Astrocyte (in vitro differentiated cells and primary cell): ENCODE results near the gene LMX1B.

Experiments
- EZH2 ChIP-seq: IDR thresholded peaks from 2 replicates; pipeline ENCODE4 v1.6.1; 2012; ENCODE audit warnings: mild to moderate bottlenecking, low read length, inconsistent platforms; ENCODE audit not compliant: insufficient read depth
- TF ChIP-seq, protein P1 (sequence below): IDR thresholded peaks from 2 replicates; pipeline ENCODE4 v1.5.1; 2011; ENCODE audit warnings: low read depth, mild to moderate bottlenecking, inconsistent platforms, low read length, moderate library complexity; ENCODE audit not compliant: insufficient read depth

DNA sequence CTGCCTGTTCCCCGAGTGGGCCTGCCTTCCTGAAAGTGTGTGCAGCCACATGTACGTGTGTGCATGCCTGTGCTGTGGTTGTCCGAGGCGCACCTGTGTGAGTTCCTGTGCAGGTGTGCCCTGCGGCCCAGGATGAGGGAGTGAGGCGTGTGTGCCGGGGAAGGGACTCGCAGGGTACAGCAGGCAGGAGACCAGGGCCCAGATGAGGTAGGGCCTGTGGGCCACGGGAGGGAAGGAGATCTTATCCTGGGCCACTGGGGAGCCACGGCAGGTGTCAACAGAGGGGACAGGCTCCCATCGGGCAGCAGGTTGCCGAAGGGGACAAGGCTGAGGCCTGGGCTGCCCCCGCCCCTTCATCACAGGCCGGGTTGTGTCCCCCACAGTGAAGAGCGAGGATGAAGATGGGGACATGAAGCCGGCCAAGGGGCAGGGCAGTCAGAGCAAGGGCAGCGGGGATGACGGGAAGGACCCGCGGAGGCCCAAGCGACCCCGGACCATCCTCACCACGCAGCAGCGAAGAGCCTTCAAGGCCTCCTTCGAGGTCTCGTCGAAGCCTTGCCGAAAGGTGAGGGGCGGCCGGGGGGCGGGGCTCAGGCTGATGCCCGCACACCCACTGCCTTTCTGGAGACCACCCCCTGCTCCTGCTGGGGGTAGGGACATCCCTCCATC is 79.2 kb downstream of the LMX1B start:
- TF ChIP-seq, protein P1, sequence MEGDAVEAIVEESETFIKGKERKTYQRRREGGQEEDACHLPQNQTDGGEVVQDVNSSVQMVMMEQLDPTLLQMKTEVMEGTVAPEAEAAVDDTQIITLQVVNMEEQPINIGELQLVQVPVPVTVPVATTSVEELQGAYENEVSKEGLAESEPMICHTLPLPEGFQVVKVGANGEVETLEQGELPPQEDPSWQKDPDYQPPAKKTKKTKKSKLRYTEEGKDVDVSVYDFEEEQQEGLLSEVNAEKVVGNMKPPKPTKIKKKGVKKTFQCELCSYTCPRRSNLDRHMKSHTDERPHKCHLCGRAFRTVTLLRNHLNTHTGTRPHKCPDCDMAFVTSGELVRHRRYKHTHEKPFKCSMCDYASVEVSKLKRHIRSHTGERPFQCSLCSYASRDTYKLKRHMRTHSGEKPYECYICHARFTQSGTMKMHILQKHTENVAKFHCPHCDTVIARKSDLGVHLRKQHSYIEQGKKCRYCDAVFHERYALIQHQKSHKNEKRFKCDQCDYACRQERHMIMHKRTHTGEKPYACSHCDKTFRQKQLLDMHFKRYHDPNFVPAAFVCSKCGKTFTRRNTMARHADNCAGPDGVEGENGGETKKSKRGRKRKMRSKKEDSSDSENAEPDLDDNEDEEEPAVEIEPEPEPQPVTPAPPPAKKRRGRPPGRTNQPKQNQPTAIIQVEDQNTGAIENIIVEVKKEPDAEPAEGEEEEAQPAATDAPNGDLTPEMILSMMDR: no peak
- TF ChIP-seq EZH2: no peak
